Gastrocnemius medialis (tissue), 4 donors: ENCODE data around the gene FRG2. TPM values are rescaled to one million over a fixed set of nuclear protein-coding genes. Genes with fewer than 3 reads are reported as not detected.
"Not testable (repeated sequence)": the region's sequence is repeated elsewhere in the genome, so short reads cannot be mapped to it uniquely, and the experiment has no call there.

Experiments used
- ATAC-seq, 2 donors: fragments of 150-250 bp; one replicate each; pipeline ENCODE4 v1.9.1; 2016
- DNase-seq, 2 donors: peaks; one replicate each; pipeline ENCODE4 v3.0.0-alpha.2; 2019
- H3K27ac ChIP-seq, 4 donors: fragments of 200-600 bp; sonication (generic); 1 replicate in 1 of 4; 2 replicates in 3 of 4; pipeline ENCODE4 v1.5.1; 2016 to 2018; ENCODE audit warnings: mild to moderate bottlenecking in 2 of 4, moderate library complexity in 1 of 4
- H3K27me3 ChIP-seq, 3 donors: fragments of 200-600 bp; sonication (generic) in 2 of 3; 1 replicate in 1 of 3; 2 replicates in 2 of 3; pipeline versions ENCODE4 v1.5.1 to v1.6.0; 2016 to 2019; ENCODE audit warnings: mild to moderate bottlenecking in 1 of 3, moderate library complexity in 1 of 3
- H3K36me3 ChIP-seq, 2 donors: fragments of 200-600 bp; sonication (generic) in 1 of 2; one replicate each; pipeline ENCODE4 v1.5.1; 2017 to 2018
- H3K4me1 ChIP-seq, 2 donors: fragments of 200-600 bp; sonication (generic) in 1 of 2; one replicate each; pipeline ENCODE4 v1.5.1; 2016 to 2017; ENCODE audit warnings: mild to moderate bottlenecking in 2 of 2
- H3K4me3 ChIP-seq, 4 donors: fragments of 200-600 bp; sonication (generic) in 3 of 4; 1 replicate in 1 of 4; 2 replicates in 3 of 4; pipeline ENCODE4 v1.5.1; 2016 to 2019; ENCODE audit warnings: mild to moderate bottlenecking in 2 of 4
- H3K9me3 ChIP-seq, 3 donors: fragments of 200-600 bp; sonication (generic) in 2 of 3; 1 replicate in 1 of 3; 2 replicates in 2 of 3; pipeline ENCODE4 v1.5.1; 2016 to 2019
- POLR2A ChIP-seq, 2 donors: fragments of 450-650 bp; IDR thresholded peaks; one replicate each; pipeline ENCODE4 v1.6.1; 2017; ENCODE audit warnings: antibody characterized with exemption in 2 of 2, mild to moderate bottlenecking in 2 of 2, moderate library complexity in 2 of 2
- in situ Hi-C, 4 donors: fragments of 200-750 bp; cut with MboI; loops; one replicate each; pipeline versions ENCODE4 v1.15.0 to v1.8.0; 2017; ENCODE audit warnings: low sequenced_read_pairs in 4 of 4
- intact Hi-C: fragments of 100-400 bp; cut with DNase I; formaldehyde crosslinking; loops from one replicate; pipeline ENCODE4 v1.15.1; 2023; ENCODE audit warnings: low total_unique reads
- total RNA-seq, 4 donors: library from RNA; depleted of rRNA; stranded (reverse); fragments of >200 nt; gene quantifications; one replicate each; pipeline versions ENCODE4 v1.1.0 to v1.2.3, GENCODE V29; 2016
- TF ChIP-seq, protein P1 (sequence below), 5 experiments: fragments of 450-650 bp in 3 of 5; fragments of 200-600 bp in 2 of 5; sonication (generic) in 2 of 5; IDR thresholded peaks in 4 of 5; conservative IDR thresholded peaks in 1 of 5; 1 replicate in 4 of 5; 2 replicates in 1 of 5; pipeline ENCODE4 v1.5.1; 2016 to 2019; ENCODE audit warnings: antibody characterized with exemption in 5 of 5, mild to moderate bottlenecking in 3 of 5, moderate library complexity in 3 of 5

FRG2 gene
- total RNA-seq, 4 donors from 2014 or later, result not detected

DNA sequence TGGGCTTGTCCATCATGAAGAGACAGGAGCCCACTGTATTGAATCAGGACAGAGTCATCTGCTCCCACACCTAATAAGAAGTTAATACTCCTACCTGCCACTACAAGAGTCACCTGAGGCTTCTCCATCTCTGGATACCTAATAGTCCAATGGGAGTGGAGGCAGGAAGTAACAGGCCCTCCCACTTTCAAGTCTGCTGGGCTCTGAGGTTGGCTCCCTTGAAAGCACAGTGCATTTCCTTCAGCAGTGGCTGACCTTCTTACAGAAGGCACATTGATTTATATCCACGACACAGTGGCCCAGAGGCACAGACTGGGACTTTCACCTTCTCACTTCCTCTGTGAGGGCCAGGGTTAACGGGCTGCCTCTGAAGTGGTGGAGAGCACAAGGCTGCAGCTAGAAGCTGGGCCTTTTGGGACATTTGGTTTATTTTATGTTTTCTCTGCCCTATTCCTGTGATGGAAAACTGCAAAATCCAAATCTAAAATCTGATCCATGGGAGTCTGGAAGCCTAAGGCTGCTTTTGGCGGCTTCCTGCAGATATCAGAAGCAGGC lies 38.1 kb downstream of the FRG2 start:
- intact Hi-C loops, result no loop called here
- ATAC-seq, result no peak
- H3K9me3 ChIP-seq, result no peaks in the 10 kb centered on the region
- H3K27ac ChIP-seq, result no peak overlapping the region
- no peaks in the 10 kb centered on the region for H3K4me1 ChIP-seq
- DNase-seq, result no peak
- in situ Hi-C loops, result no loop called here
- H3K4me3 ChIP-seq, result no peak overlapping the region
- H3K36me3 ChIP-seq, result no peaks in the 10 kb centered on the region
- no peaks in the 10 kb centered on the region for H3K27me3 ChIP-seq
- TF ChIP-seq POLR2A (IDR thresholded peaks at IDR 0.05), result no peak
- TF ChIP-seq, protein P1, sequence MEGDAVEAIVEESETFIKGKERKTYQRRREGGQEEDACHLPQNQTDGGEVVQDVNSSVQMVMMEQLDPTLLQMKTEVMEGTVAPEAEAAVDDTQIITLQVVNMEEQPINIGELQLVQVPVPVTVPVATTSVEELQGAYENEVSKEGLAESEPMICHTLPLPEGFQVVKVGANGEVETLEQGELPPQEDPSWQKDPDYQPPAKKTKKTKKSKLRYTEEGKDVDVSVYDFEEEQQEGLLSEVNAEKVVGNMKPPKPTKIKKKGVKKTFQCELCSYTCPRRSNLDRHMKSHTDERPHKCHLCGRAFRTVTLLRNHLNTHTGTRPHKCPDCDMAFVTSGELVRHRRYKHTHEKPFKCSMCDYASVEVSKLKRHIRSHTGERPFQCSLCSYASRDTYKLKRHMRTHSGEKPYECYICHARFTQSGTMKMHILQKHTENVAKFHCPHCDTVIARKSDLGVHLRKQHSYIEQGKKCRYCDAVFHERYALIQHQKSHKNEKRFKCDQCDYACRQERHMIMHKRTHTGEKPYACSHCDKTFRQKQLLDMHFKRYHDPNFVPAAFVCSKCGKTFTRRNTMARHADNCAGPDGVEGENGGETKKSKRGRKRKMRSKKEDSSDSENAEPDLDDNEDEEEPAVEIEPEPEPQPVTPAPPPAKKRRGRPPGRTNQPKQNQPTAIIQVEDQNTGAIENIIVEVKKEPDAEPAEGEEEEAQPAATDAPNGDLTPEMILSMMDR (IDR thresholded peaks at IDR 0.05 in 4 of 5, conservative IDR thresholded peaks at IDR 0.05 in 1 of 5), result no peak

DNA sequence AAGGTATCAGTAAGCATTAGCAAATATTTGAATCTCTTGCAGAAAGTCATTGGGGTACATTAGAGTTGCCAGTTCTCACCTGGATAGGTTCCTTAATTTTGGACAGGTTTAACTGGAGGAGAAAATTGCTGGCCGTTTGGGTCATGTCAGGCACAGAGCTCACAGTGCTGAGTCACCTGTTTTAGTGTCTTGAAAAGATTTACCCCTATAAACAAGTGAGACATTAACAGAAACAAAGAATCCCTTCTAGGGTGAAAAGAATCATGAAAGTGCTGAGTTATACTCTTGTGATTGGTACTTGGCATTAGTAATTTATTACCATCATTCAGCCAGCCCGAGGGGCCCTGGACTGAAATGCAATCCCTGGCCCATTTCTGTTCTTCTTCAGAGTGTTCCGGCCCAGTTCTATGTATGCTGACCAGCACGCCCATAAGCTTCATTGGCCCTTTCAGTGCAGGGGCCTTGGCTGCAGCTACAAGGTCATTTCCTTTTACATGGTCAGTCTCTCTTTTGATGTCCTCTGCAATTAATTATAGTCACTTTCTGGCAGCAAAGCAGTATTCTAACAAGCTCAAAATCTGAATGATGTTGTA lies 41.3 kb downstream of the FRG2 start:
- H3K4me1 ChIP-seq, DNase-seq, in situ Hi-C loops, H3K4me3 ChIP-seq, intact Hi-C loops, H3K27me3 ChIP-seq, ATAC-seq, H3K9me3 ChIP-seq, H3K27ac ChIP-seq, H3K36me3 ChIP-seq: not testable (repeated sequence)

DNA sequence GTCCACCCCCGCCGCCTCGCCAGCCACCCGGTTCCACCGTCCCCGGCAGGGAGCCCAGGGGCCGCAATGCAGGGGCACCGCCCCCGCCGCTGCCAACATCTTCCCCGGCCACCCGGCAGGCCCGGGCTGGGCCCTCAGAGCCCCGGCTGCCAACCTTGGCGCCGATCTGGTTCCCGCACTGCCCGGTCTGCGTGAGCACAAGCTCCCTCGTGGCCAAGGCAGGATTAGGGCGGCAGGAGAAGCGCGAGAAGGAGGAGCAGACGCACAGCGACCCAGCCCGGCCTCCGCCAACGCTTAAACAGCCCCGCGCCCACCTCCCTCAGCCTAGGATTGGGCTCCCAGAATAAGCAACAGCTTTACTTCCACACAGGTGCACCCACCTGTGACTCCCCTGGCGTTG lies 42.4 kb downstream of the FRG2 start:
- in situ Hi-C loops, H3K4me3 ChIP-seq, H3K4me1 ChIP-seq, ATAC-seq, intact Hi-C loops, H3K27me3 ChIP-seq, H3K27ac ChIP-seq, H3K9me3 ChIP-seq, DNase-seq, H3K36me3 ChIP-seq: not testable (repeated sequence)

DNA sequence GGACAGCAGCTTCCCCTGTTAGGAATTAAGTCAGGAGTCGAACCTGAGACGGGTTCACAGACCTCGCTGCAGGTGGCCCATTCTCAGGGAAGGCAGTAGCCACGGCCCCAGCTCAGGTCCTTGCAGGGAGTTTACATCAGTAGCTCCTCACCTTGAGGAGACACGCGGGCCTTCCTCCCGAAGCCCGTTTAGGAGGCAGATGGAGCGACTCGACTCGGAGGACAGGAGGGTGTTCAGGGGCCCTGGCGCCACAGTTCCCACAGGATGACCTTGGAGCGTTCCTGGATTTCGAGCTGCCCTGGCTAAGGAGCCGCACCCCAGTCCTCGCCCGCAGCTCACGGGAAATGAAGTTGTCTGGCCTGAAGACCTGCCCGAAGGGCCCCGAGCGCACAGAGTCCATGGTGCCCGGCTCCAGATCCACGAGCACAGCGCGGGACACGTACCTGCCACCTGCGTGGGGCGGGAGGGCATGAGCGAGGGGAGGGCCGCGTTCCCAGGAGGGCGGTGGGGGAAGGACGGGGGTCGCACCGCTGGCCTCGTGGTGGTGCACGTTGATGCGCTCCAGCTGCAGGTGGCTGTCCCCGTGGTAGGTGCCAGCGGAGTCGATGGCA lies 43.0 kb downstream of the FRG2 start:
- H3K27ac ChIP-seq, H3K27me3 ChIP-seq, DNase-seq, H3K9me3 ChIP-seq, H3K36me3 ChIP-seq, H3K4me1 ChIP-seq, H3K4me3 ChIP-seq, in situ Hi-C loops, intact Hi-C loops, ATAC-seq: not testable (repeated sequence)

DNA sequence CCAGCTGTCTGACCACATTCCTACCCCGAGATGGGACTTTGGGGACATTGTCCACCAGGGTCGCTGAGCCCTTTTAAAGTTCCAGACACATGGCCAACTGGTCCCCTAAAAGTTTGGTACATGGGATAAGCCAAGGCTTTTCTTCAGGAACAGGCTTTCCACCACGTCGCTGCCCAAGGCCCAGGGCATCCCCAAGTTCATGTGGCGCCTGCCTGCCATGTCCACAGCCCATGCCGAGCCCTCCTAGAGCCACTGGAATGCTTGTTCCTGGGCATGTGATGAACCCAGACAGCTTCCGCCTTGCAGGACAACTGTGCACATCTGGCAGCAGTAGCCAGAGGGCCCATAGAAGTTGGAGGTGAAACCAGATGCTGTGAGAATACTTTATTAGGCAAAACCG lies 45.1 kb downstream of the FRG2 start:
- ATAC-seq (no peak), DNase-seq (no peak)
- H3K9me3 ChIP-seq, result no peaks in the 10 kb centered on the region
- in situ Hi-C loops, result no loop called here
- TF ChIP-seq, protein P1 (IDR thresholded peaks at IDR 0.05 in 4 of 5, conservative IDR thresholded peaks at IDR 0.05 in 1 of 5), result no peak
- no peak for TF ChIP-seq POLR2A (IDR thresholded peaks at IDR 0.05)
- H3K36me3 ChIP-seq, result no peaks in the 10 kb centered on the region
- intact Hi-C loops, result no loop called here
- no peaks in the 10 kb centered on the region for H3K4me1 ChIP-seq
- no peaks in the 10 kb centered on the region for H3K27me3 ChIP-seq
- no peak overlapping the region for H3K27ac ChIP-seq
- H3K4me3 ChIP-seq, result no peak overlapping the region

DNA sequence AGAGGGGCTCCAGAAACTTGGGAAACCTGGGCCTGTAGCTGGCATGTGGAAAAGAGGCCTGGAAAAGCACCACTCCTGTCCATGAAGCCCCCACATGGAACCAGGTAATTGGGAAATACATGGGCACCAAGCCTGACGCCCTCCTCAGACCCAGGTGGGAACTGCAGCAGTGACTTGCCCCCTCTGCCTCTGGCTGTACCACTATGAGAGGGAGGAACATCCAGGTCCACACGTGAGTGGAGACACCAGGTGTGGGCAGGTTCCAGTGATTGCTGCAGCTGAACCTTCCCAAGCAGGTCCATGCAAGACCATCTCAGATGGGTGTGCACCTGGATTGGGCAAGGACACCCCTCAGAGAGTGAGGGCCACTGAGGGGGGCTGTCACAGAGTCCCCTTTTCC lies 46.8 kb downstream of the FRG2 start:
- H3K9me3 ChIP-seq, H3K27me3 ChIP-seq, H3K27ac ChIP-seq, intact Hi-C loops, H3K36me3 ChIP-seq, DNase-seq, H3K4me1 ChIP-seq, H3K4me3 ChIP-seq, in situ Hi-C loops, ATAC-seq: not testable (repeated sequence)
